Endothelial cell of umbilical vein (primary cell): ENCODE measurements around the gene AASDH. TPM values are rescaled to one million over a fixed set of nuclear protein-coding genes. Genes with fewer than 3 reads are reported as not detected.

ENCODE experiments used
- BruUV-seq: library from RNA; stranded (reverse); fragments of 400-500 nt; replicated peaks from 2 replicates; lab custom pipeline; 2021; lab: Mats Ljungman, UMichigan
- CTCF ChIA-PET: fragments of 300-600, 350-600 bp; sonication (Branson Sonifier 250); formaldehyde crosslinking; loops from one replicate; lab custom pipeline; 2021; ENCODE audit warnings: antibody characterized with exemption, inconsistent platforms; lab: Charles Lee
- POLR2A ChIA-PET: fragments of 300-600, 350-600 bp; sonication (Branson Sonifier 250); formaldehyde crosslinking; loops from one replicate; lab custom pipeline; 2021; ENCODE audit warnings: antibody characterized with exemption, inconsistent platforms; lab: Charles Lee
- DNase-seq: peaks from one replicate; pipeline ENCODE4 v3.0.0-alpha.2; 2011; ENCODE audit warnings: low read depth, low spot score
- FAIRE-seq: peaks from 2 replicates; lab custom pipeline; 2011; peaks lifted over from hg19 to GRCh38; lab: Jason Lieb, UNC
- H2AFZ ChIP-seq: 2 replicates; pipeline ENCODE4 v1.6.0; 2012; ENCODE audit warnings: low read depth, low read length, control low read depth, inconsistent platforms
- H3K27ac ChIP-seq: 2 replicates; pipeline ENCODE4 v1.5.1; 2011; ENCODE audit warnings: low read depth, mild to moderate bottlenecking, control low read depth, low read length, moderate library complexity; ENCODE audit not compliant: insufficient read depth
- H3K27me3 ChIP-seq, 2 experiments: 2 replicates each; pipeline versions ENCODE4 v1.6.0 to v1.6.1; 2011; ENCODE audit warnings: low read length in 2 of 2, mixed read lengths in 1 of 2; ENCODE audit not compliant: control insufficient read depth in 2 of 2, insufficient read depth in 2 of 2
- H3K36me3 ChIP-seq, 2 experiments: 2 replicates in 1 of 2; 3 replicates in 1 of 2; pipeline ENCODE4 v1.5.1; 2011; ENCODE audit warnings: low read length in 2 of 2, mild to moderate bottlenecking in 1 of 2, moderate library complexity in 1 of 2; ENCODE audit not compliant: control insufficient read depth in 2 of 2, insufficient read depth in 2 of 2; ENCODE audit errors: extremely low read depth in 1 of 2
- H3K4me1 ChIP-seq: 3 replicates; pipeline ENCODE4 v1.5.1; 2011; ENCODE audit warnings: mild to moderate bottlenecking, low read length; ENCODE audit not compliant: control insufficient read depth, insufficient read depth; ENCODE audit errors: extremely low read depth
- H3K4me2 ChIP-seq: 2 replicates; pipeline ENCODE4 v1.6.1; 2011; ENCODE audit warnings: low read length, control low read depth, mixed read lengths; ENCODE audit not compliant: insufficient read depth
- H3K4me3 ChIP-seq, 3 experiments: fragments of 200-600 bp in 1 of 3; sonication (generic), shearing (Covaris generic) in 1 of 3; replicated peaks in 1 of 3; 2 replicates each; pipeline ENCODE4 v1.5.1; 2011 to 2016; ENCODE audit warnings: control low read depth in 3 of 3, low read length in 3 of 3, mild to moderate bottlenecking in 2 of 3, inconsistent platforms in 1 of 3, low read depth in 1 of 3, moderate library complexity in 1 of 3; ENCODE audit not compliant: insufficient read depth in 1 of 3
- H3K79me2 ChIP-seq: 2 replicates; pipeline ENCODE4 v1.6.0; 2012; ENCODE audit warnings: low read length, inconsistent platforms; ENCODE audit not compliant: control insufficient read depth, insufficient read depth
- H3K9ac ChIP-seq: replicated peaks from 2 replicates; pipeline ENCODE3; 2011; ENCODE audit warnings: low read length, control low read depth; ENCODE audit not compliant: insufficient read depth; ENCODE audit errors: extremely low read depth
- H3K9me1 ChIP-seq: replicated peaks from 3 replicates; pipeline ENCODE4 v1.6.0; 2011; ENCODE audit warnings: mild to moderate bottlenecking, low read length; ENCODE audit not compliant: control insufficient read depth, insufficient read depth; ENCODE audit errors: extremely low read depth
- H3K9me3 ChIP-seq: replicated peaks from 2 replicates; pipeline ENCODE4 v1.5.1; 2012; ENCODE audit warnings: low read length, inconsistent platforms; ENCODE audit not compliant: control insufficient read depth, insufficient read depth
- H4K20me1 ChIP-seq: replicated peaks from 2 replicates; pipeline ENCODE3; 2011; ENCODE audit warnings: mild to moderate bottlenecking, low read length; ENCODE audit not compliant: control insufficient read depth, insufficient read depth; ENCODE audit errors: extremely low read depth
- EZH2 ChIP-seq: IDR thresholded peaks from 2 replicates; pipeline ENCODE4 v1.6.1; 2012; ENCODE audit warnings: borderline replicate concordance, low read depth, mild to moderate bottlenecking, moderate library complexity, low read length, inconsistent platforms; ENCODE audit not compliant: severe bottlenecking
- FOS ChIP-seq: IDR thresholded peaks from 2 replicates; pipeline ENCODE4 v1.6.1; 2011; ENCODE audit warnings: mild to moderate bottlenecking, low read length, moderate library complexity, borderline replicate concordance; ENCODE audit not compliant: insufficient read depth
- GATA2 ChIP-seq: IDR thresholded peaks from 2 replicates; pipeline ENCODE4 v1.7.0; 2011; ENCODE audit warnings: low read depth, mild to moderate bottlenecking, moderate library complexity, mixed read lengths, low read length; ENCODE audit not compliant: insufficient read length, insufficient read depth
- JUN ChIP-seq: IDR thresholded peaks from 2 replicates; pipeline ENCODE4 v1.6.1; 2011; ENCODE audit warnings: borderline replicate concordance, low read depth; ENCODE audit not compliant: insufficient read length, insufficient read depth
- MYC ChIP-seq: IDR thresholded peaks from one replicate; pipeline ENCODE4 v1.6.1; 2011; ENCODE audit warnings: mild to moderate bottlenecking, low read depth, low read length
- POLR2A ChIP-seq: IDR thresholded peaks from 2 replicates; pipeline ENCODE4 v1.6.1; 2012; ENCODE audit warnings: low read depth, mild to moderate bottlenecking, control low read depth, low read length
- POLR2AphosphoS5 ChIP-seq: IDR thresholded peaks from 2 replicates; pipeline ENCODE4 v1.6.1; 2012; ENCODE audit warnings: low read depth, mild to moderate bottlenecking, control low read depth, low read length, moderate library complexity; ENCODE audit not compliant: insufficient read depth
- dilution Hi-C: fragments of 300-500 bp; cut with MboI; formaldehyde crosslinking; loops from one replicate; pipeline ENCODE4 v1.15.0; 2019; ENCODE audit warnings: low sequenced_read_pairs; ENCODE audit not compliant: extremely low pct_ligation_motif_present
- intact Hi-C: fragments of 100-400 bp; cut with micrococcal nuclease; formaldehyde crosslinking; loops from one replicate; pipeline ENCODE4 v1.10.0; 2022
- polyA plus RNA-seq, 4 experiments: library from polyadenylated mRNA; depleted of rRNA in 3 of 4; stranded (reverse) in 3 of 4; unstranded in 1 of 4; fragments of >200 nt; gene quantifications; 2 replicates each; pipeline versions ENCODE4 v1.2.1 to v1.2.3, GENCODE V29; 2011 to 2012; ENCODE audit warnings: missing spikeins in 1 of 4
- total RNA-seq: library from RNA; stranded (reverse); gene quantifications from 2 replicates; pipeline ENCODE4 v1.2.3, GENCODE V29; 2021
- TF ChIP-seq, protein P1 (sequence below), 2 donors: IDR thresholded peaks; 1 replicate in 1 of 2; 2 replicates in 1 of 2; pipeline ENCODE4 v1.5.1; 2011; ENCODE audit warnings: low read length in 2 of 2, mild to moderate bottlenecking in 2 of 2, moderate library complexity in 2 of 2, control low read depth in 1 of 2, inconsistent platforms in 1 of 2, low read depth in 1 of 2; ENCODE audit not compliant: insufficient read depth in 1 of 2; ENCODE audit errors: extremely low read depth in 1 of 2
- TF ChIP-seq, protein P2 (sequence below): IDR thresholded peaks from 2 replicates; pipeline ENCODE4 v1.6.1; 2011; ENCODE audit not compliant: insufficient read depth, insufficient read length

Gene AASDH
- total and polyA plus RNA-seq, 2 donors (not counting 3 experiments of a cell fraction or from before 2014, with no cell fraction given), result 4.2 to 9.5 TPM

DNA sequence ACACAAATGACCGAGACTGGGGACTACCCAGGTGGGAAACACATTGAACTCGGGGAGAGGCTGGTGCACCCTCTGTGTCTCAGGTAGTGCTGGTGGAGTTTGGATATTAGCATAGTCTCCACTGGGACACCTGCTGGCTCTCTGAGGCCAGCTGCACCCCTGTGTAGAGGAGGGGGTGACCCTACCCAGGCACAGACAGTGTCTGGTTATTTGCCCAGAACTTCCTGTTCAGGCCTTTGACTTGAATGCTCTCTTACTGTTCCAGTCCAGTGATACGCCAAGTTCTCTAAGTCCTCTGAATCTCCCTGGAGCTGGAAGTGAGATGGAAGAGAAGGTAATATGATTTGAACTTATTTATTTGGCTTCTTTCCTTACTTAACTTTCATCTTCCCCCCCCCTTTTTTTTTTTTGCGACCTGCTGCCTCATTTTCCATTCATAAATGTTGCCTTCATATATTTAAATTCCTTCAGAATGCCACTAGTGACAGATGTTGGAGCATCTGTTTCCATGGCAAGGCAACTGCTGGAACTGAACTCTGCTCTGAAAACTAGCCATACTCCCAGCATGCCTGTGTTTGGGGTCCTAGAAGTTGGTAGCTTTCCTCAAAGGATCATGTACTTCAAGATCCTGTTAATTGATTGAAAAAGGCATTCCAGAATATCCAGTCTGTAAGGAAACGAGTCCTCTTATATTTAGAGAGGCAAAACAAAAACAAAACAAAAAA is 76.7 kb downstream of the AASDH start:
- Histone ChIP-seq H3K79me2 (no peaks in the 10 kb centered on the region), H3K36me3 (no peaks in the 10 kb centered on the region), H3K9me1 (no peaks in the 10 kb centered on the region), H3K4me3 (no peak overlapping the region), H4K20me1 (no peaks in the 10 kb centered on the region), H3K27ac (no peak overlapping the region), H2AFZ (no peak overlapping the region), H3K4me1 (no peaks in the 10 kb centered on the region), H3K9ac (no peak overlapping the region), H3K4me2 (no peak overlapping the region), H3K27me3 (no peaks in the 10 kb centered on the region), H3K9me3 (no peaks in the 10 kb centered on the region)
- FAIRE-seq (no peak), DNase-seq (no peak)
- no TSS peak for BruUV-seq
- dilution Hi-C loops, result no loop called here
- CTCF ChIA-PET, result no interaction called here
- TF ChIP-seq JUN, result no peak
- no peak for TF ChIP-seq EZH2
- TF ChIP-seq, protein P1, sequence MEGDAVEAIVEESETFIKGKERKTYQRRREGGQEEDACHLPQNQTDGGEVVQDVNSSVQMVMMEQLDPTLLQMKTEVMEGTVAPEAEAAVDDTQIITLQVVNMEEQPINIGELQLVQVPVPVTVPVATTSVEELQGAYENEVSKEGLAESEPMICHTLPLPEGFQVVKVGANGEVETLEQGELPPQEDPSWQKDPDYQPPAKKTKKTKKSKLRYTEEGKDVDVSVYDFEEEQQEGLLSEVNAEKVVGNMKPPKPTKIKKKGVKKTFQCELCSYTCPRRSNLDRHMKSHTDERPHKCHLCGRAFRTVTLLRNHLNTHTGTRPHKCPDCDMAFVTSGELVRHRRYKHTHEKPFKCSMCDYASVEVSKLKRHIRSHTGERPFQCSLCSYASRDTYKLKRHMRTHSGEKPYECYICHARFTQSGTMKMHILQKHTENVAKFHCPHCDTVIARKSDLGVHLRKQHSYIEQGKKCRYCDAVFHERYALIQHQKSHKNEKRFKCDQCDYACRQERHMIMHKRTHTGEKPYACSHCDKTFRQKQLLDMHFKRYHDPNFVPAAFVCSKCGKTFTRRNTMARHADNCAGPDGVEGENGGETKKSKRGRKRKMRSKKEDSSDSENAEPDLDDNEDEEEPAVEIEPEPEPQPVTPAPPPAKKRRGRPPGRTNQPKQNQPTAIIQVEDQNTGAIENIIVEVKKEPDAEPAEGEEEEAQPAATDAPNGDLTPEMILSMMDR (IDR thresholded peaks at IDR 0.05; ENCODE audit: extremely low read depth in 1 of 2, insufficient read depth in 1 of 2, low read depth in 1 of 2, low read length in 2 of 2), result no peak
- no peak for TF ChIP-seq MYC
- TF ChIP-seq POLR2A, result no peak
- no peak for TF ChIP-seq FOS
- TF ChIP-seq, protein P2, sequence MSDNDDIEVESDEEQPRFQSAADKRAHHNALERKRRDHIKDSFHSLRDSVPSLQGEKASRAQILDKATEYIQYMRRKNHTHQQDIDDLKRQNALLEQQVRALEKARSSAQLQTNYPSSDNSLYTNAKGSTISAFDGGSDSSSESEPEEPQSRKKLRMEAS, result no peak
- no peak for TF ChIP-seq POLR2AphosphoS5
- no peak for TF ChIP-seq GATA2
- POLR2A ChIA-PET, result no interaction called here
- intact Hi-C loops, result no loop called here
